Activated T-helper 2 cell treated with anti-CD3 and anti-CD28 coated beads, Interferon-gamma antibody, Interleukin-2, Interleukin-4, amounts not matched to agents 10 μg/mL and 5 μg/mL and 100 μg/mL, durations not matched to agents 14 hours and 24 hours and 36 hours (primary cell): ENCODE measurements around the gene RPL23. TPM values are rescaled to one million over a fixed set of nuclear protein-coding genes. Genes with fewer than 3 reads are reported as not detected.
A peak's percentile ranks its signal among the peaks of the same experiment; 100 is the strongest.

Source experiments
- DNase-seq: peaks from one replicate; pipeline ENCODE4 v3.0.0; 2021; ENCODE audit warnings: low spot score
- H3K27ac Mint-ChIP-seq: one replicate; pipeline ENCODE4 v1.8.0; 2021; ENCODE audit warnings: mixed read lengths
- H3K27me3 Mint-ChIP-seq: one replicate; pipeline ENCODE4 v1.8.0; 2021; ENCODE audit warnings: low read depth, mixed read lengths
- H3K36me3 Mint-ChIP-seq: one replicate; pipeline ENCODE4 v1.8.0; 2021; ENCODE audit warnings: low read depth, mixed read lengths
- H3K4me1 Mint-ChIP-seq: one replicate; pipeline ENCODE4 v1.8.0; 2021; ENCODE audit warnings: low read depth, mixed read lengths
- H3K4me3 Mint-ChIP-seq: one replicate; pipeline ENCODE4 v1.8.0; 2021; ENCODE audit warnings: low read depth, mild to moderate bottlenecking, moderate library complexity, mixed read lengths
- H3K9me3 Mint-ChIP-seq: one replicate; pipeline ENCODE4 v1.8.0; 2021; ENCODE audit warnings: mixed read lengths
- intact Hi-C: fragments of 100-400 bp; cut with micrococcal nuclease; formaldehyde crosslinking; loops from one replicate; pipeline ENCODE4 v1.15.1; 2023
- total RNA-seq: library from RNA; stranded (reverse); gene quantifications from 2 replicates; pipeline ENCODE4 v1.2.3, GENCODE V29; 2022

RPL23 gene
- total RNA-seq, 1 donor from 2014 or later = 1,796 TPM

DNA sequence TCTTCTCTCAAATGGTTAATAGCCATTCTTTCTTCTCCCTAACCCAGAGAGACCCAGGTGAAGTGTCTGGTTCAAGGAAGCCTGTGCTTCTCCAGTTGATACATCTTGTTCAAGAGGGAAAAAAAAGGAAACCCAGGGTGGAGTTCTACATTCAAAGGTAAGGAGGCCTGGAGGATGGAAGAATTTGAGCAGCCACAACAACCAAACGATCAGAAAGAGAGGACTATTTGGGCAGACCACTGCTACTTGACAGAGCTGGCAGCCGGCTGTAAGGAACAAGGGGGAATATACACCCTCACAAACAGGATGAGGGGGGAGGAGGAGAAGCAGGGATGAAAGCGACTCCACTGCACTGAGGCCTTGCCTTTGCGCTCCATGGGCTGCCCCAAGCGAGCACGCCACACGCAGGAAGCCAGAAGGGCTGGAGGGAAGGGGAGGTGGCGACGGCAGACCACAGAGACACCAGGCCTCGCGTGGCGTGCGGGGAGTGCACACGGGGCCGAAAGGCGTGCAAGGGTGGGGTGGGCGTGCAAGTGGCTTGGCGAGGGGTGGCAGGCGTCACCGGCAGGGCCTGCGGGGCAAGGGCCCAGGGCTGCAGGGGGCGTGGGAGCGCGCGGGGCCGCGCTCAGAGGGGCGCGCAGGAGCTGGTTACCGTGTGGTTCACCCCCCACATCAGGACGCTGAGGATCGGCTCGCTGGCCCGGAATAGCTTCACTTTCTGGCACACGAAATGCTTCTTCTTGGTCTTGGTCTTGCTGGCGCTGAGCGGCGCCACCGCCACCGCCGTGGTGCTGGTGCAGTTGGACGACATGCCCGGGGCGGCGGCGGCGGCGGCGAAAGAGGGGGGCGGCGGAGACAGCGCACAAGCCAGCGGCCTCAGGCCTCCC is 54.7 kb downstream of the RPL23 start:
- peak; percentile 62 for DNase-seq
- no peaks in the 10 kb centered on the region for H3K9me3 Mint-ChIP-seq
- peaks cover 62% of the 10 kb centered on the region for H3K36me3 Mint-ChIP-seq
- H3K27me3 Mint-ChIP-seq = no peaks in the 10 kb centered on the region
- intact Hi-C loops = loop anchor here (1.0 to 5.0 kb wide), 3 partner anchors 47 to 353 kb away; partner anchors contain the start of genes PLXDC1 and PSMB3
- peaks cover 34% of the 10 kb centered on the region for H3K4me1 Mint-ChIP-seq
- H3K27ac Mint-ChIP-seq = peak overlapping the region; percentile 91
- peak overlapping the region; percentile 98 for H3K4me3 Mint-ChIP-seq

Other genes starting within 250 kb of the RPL23 start
- 0.14 and 0.16 TPM in 2 replicates for gene SRCIN1, start 247.8 kb downstream of the RPL23 start, total RNA-seq
- 34.9 TPM in 2 replicates for gene EPOP, start 178.8 kb downstream of the RPL23 start, total RNA-seq
- 211 and 213 TPM in 2 replicates for gene MLLT6, start 148.4 kb downstream of the RPL23 start, total RNA-seq
- gene CISD3, start 123.4 kb downstream of the RPL23 start, total RNA-seq = 32.2 and 37.0 TPM in 2 replicates
- gene PCGF2, start 105.4 kb downstream of the RPL23 start, total RNA-seq = 5.8 and 7.4 TPM in 2 replicates
- 337 and 342 TPM in 2 replicates for gene PSMB3, start 101.0 kb downstream of the RPL23 start, total RNA-seq
- 35.3 and 45.3 TPM in 2 replicates for gene PIP4K2B, start 54.2 kb downstream of the RPL23 start, total RNA-seq
- gene CWC25, start 28.4 kb downstream of the RPL23 start, total RNA-seq = 23.0 and 26.4 TPM in 2 replicates
- 151 and 156 TPM in 2 replicates for gene LASP1, start 16.3 kb upstream of the RPL23 start, total RNA-seq
- gene FBXO47, start 113.7 kb upstream of the RPL23 start, total RNA-seq = not detected in 2 replicates